Fibroblast of mammary gland (primary cell): ENCODE data around the gene TBKBP1.

Experiments used
- DNase-seq: peaks from one replicate; pipeline ENCODE4 v3.0.0-alpha.2; 2010; ENCODE audit warnings: low read depth
- H3K4me3 ChIP-seq: 2 replicates; pipeline ENCODE4 v1.5.1; 2011; ENCODE audit warnings: low read depth, mild to moderate bottlenecking, low read length, moderate library complexity; ENCODE audit not compliant: control insufficient read depth
- CTCF ChIP-seq: conservative IDR thresholded peaks from 2 replicates; pipeline ENCODE4 v1.5.1; 2011; ENCODE audit warnings: low read depth, low read length, inconsistent platforms; ENCODE audit not compliant: control insufficient read depth, insufficient read depth

Gene TBKBP1

DNA sequence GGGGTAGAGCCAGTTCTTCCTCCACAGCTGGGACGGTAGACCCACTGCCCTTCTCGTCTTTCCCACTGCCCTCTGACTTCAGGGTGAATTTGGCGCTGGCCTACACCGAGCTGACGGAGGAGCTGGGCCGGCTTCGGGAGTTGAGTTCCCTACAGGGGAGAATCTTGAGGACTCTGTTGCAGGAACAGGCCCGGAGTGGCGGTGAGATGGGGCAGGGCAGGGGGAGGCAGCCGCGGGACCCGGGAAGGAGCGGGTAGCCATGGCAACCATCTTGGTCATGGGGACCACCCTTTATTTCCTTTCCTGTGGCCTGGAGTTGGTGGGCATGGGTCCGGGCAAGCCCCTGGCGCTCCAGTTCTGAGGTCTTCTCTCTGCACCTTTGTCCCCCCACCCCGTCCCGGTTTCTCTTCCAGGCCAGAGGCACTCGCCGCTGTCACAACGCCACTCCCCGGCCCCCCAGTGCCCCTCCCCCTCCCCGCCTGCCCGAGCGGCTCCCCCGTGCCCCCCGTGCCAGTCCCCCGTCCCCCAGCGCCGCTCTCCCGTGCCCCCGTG is 14.4 kb downstream of the TBKBP1 start:
- TF ChIP-seq CTCF: no peak
- no peak for DNase-seq
- peak overlapping the region; percentile 7 for H3K4me3 ChIP-seq

DNA sequence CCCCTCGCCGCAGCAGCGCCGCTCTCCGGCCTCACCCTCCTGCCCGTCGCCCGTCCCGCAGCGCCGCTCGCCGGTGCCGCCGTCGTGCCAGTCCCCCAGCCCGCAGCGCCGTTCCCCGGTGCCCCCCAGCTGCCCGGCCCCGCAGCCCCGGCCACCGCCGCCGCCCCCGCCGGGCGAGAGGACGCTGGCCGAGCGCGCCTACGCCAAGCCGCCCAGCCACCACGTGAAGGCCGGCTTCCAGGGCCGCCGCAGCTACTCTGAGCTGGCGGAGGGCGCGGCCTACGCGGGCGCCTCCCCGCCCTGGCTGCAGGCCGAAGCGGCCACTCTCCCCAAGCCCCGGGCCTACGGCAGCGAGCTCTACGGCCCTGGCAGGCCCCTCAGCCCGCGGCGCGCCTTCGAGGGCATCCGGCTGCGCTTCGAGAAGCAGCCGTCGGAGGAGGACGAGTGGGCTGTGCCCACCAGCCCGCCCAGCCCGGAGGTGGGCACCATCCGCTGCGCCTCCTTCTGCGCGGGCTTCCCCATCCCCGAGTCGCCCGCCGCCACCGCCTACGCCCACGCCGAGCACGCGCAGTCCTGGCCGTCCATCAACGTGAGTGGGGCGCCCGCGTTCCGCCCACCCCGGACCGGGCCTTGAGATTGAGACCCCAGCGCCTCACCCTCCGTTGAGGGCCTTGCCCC is 15.0 kb downstream of the TBKBP1 start:
- TF ChIP-seq CTCF: no peak
- peak; percentile 43 for DNase-seq
- no peak overlapping the region for H3K4me3 ChIP-seq

DNA sequence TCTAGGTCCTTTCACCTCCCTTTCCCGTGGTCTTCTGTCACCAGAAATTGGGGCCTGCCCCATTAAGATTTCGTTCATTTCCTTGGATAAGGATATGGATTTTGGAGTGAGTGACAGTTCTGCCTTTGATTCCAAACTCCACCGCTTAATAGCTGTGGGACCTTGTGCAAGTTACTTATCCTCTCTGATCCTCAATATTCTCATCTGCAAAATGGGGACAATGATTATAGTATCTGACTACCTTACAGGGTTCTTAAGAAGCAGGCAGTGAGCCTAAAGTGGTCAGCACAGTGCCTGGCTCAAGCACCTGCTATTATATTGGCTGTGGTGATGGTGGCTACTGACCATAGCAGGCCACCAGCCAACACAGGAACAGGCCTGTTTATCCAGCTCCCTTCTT is 15.6 kb downstream of the TBKBP1 start:
- H3K4me3 ChIP-seq: no peak overlapping the region
- DNase-seq: no peak
- no peak for TF ChIP-seq CTCF

DNA sequence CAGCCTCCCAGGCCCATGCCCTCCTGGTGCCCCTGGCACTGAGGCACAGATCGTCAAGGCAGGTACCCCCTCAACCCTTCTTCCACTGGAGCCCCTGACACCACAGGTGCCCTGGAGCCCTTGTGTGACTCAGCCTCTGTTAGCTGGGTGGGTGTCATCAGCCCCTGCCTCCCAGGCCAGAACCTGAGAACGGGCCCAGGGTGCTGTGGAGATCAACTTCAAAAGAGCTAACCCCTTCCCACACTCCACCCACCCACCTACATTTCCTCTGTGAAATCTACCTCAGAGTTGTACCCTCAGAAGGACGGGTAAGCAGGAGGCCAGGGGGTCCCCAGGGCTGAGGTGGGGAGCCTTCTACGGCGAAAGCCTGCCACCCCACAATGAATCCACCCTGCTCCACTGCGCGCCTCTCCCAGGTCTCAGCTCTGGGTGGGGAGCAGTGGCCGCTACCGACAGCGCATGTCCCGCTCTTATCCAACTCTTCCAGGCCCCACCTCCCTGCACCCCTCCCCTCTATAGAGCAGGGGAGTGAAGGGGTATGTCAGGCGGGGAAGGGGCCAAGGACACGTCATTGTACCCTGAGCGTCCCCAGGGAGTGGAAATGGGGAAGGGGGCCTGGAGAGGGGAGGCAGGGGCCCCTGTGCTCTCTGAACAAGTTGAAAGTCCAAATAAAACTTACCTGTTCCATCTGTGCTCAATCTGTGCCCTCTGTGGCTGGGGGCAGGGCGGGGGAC is 17.6 kb downstream of the TBKBP1 start:
- no peak for DNase-seq
- no peak overlapping the region for H3K4me3 ChIP-seq
- no peak for TF ChIP-seq CTCF

DNA sequence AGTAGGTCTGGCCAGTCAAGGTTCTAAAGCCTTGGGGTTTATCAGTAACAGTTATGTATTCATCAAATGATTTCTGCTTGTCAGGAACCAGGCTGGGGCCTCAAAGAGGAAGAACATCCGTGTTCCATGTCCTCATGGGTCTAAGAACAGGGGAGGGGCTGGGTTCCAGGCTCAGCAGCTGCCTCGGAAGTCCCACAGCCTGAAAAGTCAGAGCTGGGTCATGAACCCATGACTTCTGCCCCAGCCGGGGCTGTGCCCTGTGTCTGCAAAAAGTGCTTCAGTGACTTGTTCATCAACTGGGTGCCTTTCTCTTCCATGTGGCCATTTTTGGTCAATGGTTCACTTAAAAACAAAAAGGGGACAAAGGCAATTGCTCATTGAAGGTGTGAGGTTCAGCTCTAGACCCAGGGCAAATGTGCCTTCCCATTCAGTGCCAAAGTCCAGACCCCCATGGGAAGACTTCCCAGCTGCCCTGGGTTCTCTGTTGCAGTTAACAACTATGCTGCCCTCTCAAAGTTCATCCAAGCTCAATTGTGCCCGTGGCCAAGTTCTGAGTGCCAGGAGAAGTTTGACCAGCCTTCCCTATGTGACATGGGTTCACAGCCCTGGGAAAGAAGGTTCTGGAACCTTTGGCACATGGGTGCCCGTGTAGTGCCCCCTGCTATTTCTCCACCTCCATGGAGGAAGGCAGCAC is 18.5 kb downstream of the TBKBP1 start:
- DNase-seq: no peak
- TF ChIP-seq CTCF: no peak
- H3K4me3 ChIP-seq: no peak overlapping the region

- no peak for TF ChIP-seq CTCF
- no peak for DNase-seq
- H3K4me3 ChIP-seq: no peak overlapping the region
Observed at GRCh38 chr17:47713980-47714700, 20.2 kb downstream of the TBKBP1 start.
